HEK293 (cell line): ENCODE measurements around the gene NAALADL2.

ENCODE experiments used
- CTCF ChIA-PET: fragments of 350-600 bp; formaldehyde crosslinking; extraction: SDS; loops from one replicate; lab custom pipeline; 2021; ENCODE audit warnings: antibody characterized with exemption; lab: Yijun Ruan, JAX
- POLR2A ChIA-PET: fragments of 300-600 bp; formaldehyde crosslinking; extraction: SDS; loops from one replicate; lab custom pipeline; 2020; ENCODE audit warnings: antibody characterized with exemption, inconsistent platforms; lab: Yijun Ruan, JAX
- H3K27ac ChIP-seq: fragments of 200-500 bp; sonication (Bioruptor generic); 2 replicates; pipeline ENCODE4 v1.5.1; 2014; ENCODE audit warnings: low read depth, low read length, control low read depth, inconsistent platforms; ENCODE audit errors: extremely low read depth
- H3K36me3 ChIP-seq, 2 experiments: fragments of 200-500 bp in 1 of 2; sonication (Bioruptor generic) in 1 of 2; 1 replicate in 1 of 2; 2 replicates in 1 of 2; pipeline ENCODE4 v1.5.1; 2014 to 2017; ENCODE audit warnings: inconsistent platforms in 2 of 2, low read length in 2 of 2; ENCODE audit not compliant: control insufficient read depth in 2 of 2, insufficient read depth in 1 of 2
- H3K4me1 ChIP-seq: fragments of 200-500 bp; sonication (Bioruptor generic); 2 replicates; pipeline ENCODE4 v1.5.1; 2014; ENCODE audit warnings: mild to moderate bottlenecking, low read length, inconsistent platforms; ENCODE audit not compliant: control insufficient read depth, insufficient read depth
- H3K4me3 ChIP-seq: 2 replicates; pipeline ENCODE4 v1.5.1; 2011; ENCODE audit warnings: low read depth, mild to moderate bottlenecking, control low read depth, low read length, moderate library complexity
- H3K9me3 ChIP-seq: fragments of 200-500 bp; sonication (Bioruptor generic); 2 replicates; pipeline ENCODE4 v1.5.1; 2014; ENCODE audit warnings: low read depth, low read length, inconsistent platforms; ENCODE audit not compliant: control insufficient read depth, insufficient read depth
- KLF9 ChIP-seq: fragments of 450-650 bp; formaldehyde crosslinking; IDR thresholded peaks from 2 replicates; pipeline ENCODE4 v1.5.1; 2016; ENCODE audit warnings: missing biosample characterization, missing genetic modification characterization, low read depth
- SP2 ChIP-seq: fragments of 450-650 bp; formaldehyde crosslinking; IDR thresholded peaks from 2 replicates; pipeline ENCODE4 v1.5.1; 2016; ENCODE audit warnings: missing biosample characterization, missing genetic modification characterization
- YY2 ChIP-seq: fragments of 450-650 bp; formaldehyde crosslinking; IDR thresholded peaks from 2 replicates; pipeline ENCODE4 v1.5.1; 2016; ENCODE audit warnings: missing biosample characterization, missing genetic modification characterization
- ZBTB1 ChIP-seq: fragments of 450-650 bp; formaldehyde crosslinking; IDR thresholded peaks from 2 replicates; pipeline ENCODE4 v1.5.1; 2016; ENCODE audit warnings: missing biosample characterization, missing genetic modification characterization
- ZBTB11 ChIP-seq: fragments of 450-650 bp; formaldehyde crosslinking; conservative IDR thresholded peaks from 2 replicates; pipeline ENCODE4 v1.5.1; 2016; ENCODE audit warnings: low read depth, missing biosample characterization, missing genetic modification characterization
- ZBTB20 ChIP-seq: fragments of 450-650 bp; formaldehyde crosslinking; IDR thresholded peaks from 2 replicates; pipeline ENCODE4 v1.5.1; 2016; ENCODE audit warnings: missing biosample characterization, missing genetic modification characterization
- ZBTB49 ChIP-seq: fragments of 450-650 bp; formaldehyde crosslinking; IDR thresholded peaks from 2 replicates; pipeline ENCODE4 v1.5.1; 2016; ENCODE audit warnings: missing biosample characterization, missing genetic modification characterization, low read depth
- ZBTB6 ChIP-seq: fragments of 450-650 bp; formaldehyde crosslinking; IDR thresholded peaks from 2 replicates; pipeline ENCODE4 v1.5.1; 2017; ENCODE audit warnings: missing biosample characterization, missing genetic modification characterization
- ZBTB7A ChIP-seq: fragments of 450-650 bp; formaldehyde crosslinking; IDR thresholded peaks from 2 replicates; pipeline ENCODE4 v1.5.1; 2016; ENCODE audit warnings: low read depth, missing biosample characterization, missing genetic modification characterization
- ZFP69B ChIP-seq: fragments of 450-650 bp; formaldehyde crosslinking; IDR thresholded peaks from 2 replicates; pipeline ENCODE4 v1.5.1; 2016; ENCODE audit warnings: missing biosample characterization, missing genetic modification characterization
- ZIC2 ChIP-seq: fragments of 450-650 bp; formaldehyde crosslinking; IDR thresholded peaks from 2 replicates; pipeline ENCODE4 v1.5.1; 2016; ENCODE audit warnings: missing biosample characterization, missing genetic modification characterization
- ZNF138 ChIP-seq: fragments of 450-650 bp; formaldehyde crosslinking; IDR thresholded peaks from 2 replicates; pipeline ENCODE4 v1.5.1; 2016; ENCODE audit warnings: missing biosample characterization, missing genetic modification characterization, borderline replicate concordance
- ZNF155 ChIP-seq: fragments of 450-650 bp; formaldehyde crosslinking; IDR thresholded peaks from 2 replicates; pipeline ENCODE4 v1.5.1; 2016; ENCODE audit warnings: missing biosample characterization, missing genetic modification characterization
- ZNF169 ChIP-seq: fragments of 450-650 bp; formaldehyde crosslinking; IDR thresholded peaks from 2 replicates; pipeline ENCODE4 v1.5.1; 2016; ENCODE audit warnings: missing biosample characterization, missing genetic modification characterization
- ZNF184 ChIP-seq: fragments of 450-650 bp; IDR thresholded peaks from 2 replicates; pipeline ENCODE4 v1.5.1; 2018; ENCODE audit warnings: missing biosample characterization, mild to moderate bottlenecking, missing genetic modification characterization
- ZNF266 ChIP-seq: fragments of 450-650 bp; formaldehyde crosslinking; IDR thresholded peaks from 2 replicates; pipeline ENCODE4 v1.5.1; 2016; ENCODE audit warnings: missing biosample characterization, missing genetic modification characterization, low read depth
- ZNF302 ChIP-seq: fragments of 450-650 bp; formaldehyde crosslinking; IDR thresholded peaks from 2 replicates; pipeline ENCODE4 v1.5.1; 2016; ENCODE audit warnings: missing biosample characterization, missing genetic modification characterization, low read depth
- ZNF354C ChIP-seq: fragments of 450-650 bp; formaldehyde crosslinking; IDR thresholded peaks from 2 replicates; pipeline ENCODE4 v1.5.1; 2016; ENCODE audit warnings: missing biosample characterization, missing genetic modification characterization, low read depth, borderline replicate concordance
- ZNF571 ChIP-seq: fragments of 450-650 bp; formaldehyde crosslinking; IDR thresholded peaks from 2 replicates; pipeline ENCODE4 v1.5.0; 2017; ENCODE audit warnings: missing biosample characterization, missing genetic modification characterization
- ZNF624 ChIP-seq: fragments of 450-650 bp; formaldehyde crosslinking; IDR thresholded peaks from 2 replicates; pipeline ENCODE4 v1.5.1; 2017; ENCODE audit warnings: missing biosample characterization, missing genetic modification characterization
- ZNF747 ChIP-seq: fragments of 450-650 bp; formaldehyde crosslinking; IDR thresholded peaks from 2 replicates; pipeline ENCODE4 v1.5.1; 2016; ENCODE audit warnings: missing biosample characterization, missing genetic modification characterization

Gene NAALADL2

GRCh38 chr3:175477651-175478224 is 618.6 kb downstream of the NAALADL2 start:
- Histone ChIP-seq H3K36me3 (no peaks in the 10 kb centered on the region), H3K9me3 (no peaks in the 10 kb centered on the region), H3K27ac (no peak overlapping the region), H3K4me3 (no peak overlapping the region), H3K4me1 (no peaks in the 10 kb centered on the region)
- ChIA-PET POLR2A (no interaction called here), CTCF (interaction anchor here (0.7 kb wide), 2 partner anchors 1135 to 1357 kb away, joined by 3 to 4 read pairs; no protein-coding TSS in a partner anchor)
- no peak for TF ChIP-seq ZNF138

GRCh38 chr3:175478301-175478700 is 619.2 kb downstream of the NAALADL2 start:
- no peak for TF ChIP-seq SP2
- no peak for TF ChIP-seq ZBTB49 (tag by site-specific recombination)
- no peak for TF ChIP-seq YY2 (tag by site-specific recombination)
- TF ChIP-seq ZBTB1 (tag by site-specific recombination): no peak
- TF ChIP-seq ZBTB7A (tag by site-specific recombination): no peak
- no peak for TF ChIP-seq ZNF155
- Histone ChIP-seq H3K4me1 (no peaks in the 10 kb centered on the region), H3K9me3 (no peaks in the 10 kb centered on the region), H3K36me3 (no peaks in the 10 kb centered on the region), H3K27ac (no peak overlapping the region), H3K4me3 (no peak overlapping the region)
- ChIA-PET POLR2A (no interaction called here), CTCF (interaction anchor here (0.7 kb wide), 2 partner anchors 1135 to 1357 kb away, joined by 3 to 4 read pairs; no protein-coding TSS in a partner anchor)

- Histone ChIP-seq H3K36me3 (no peaks in the 10 kb centered on the region), H3K4me3 (no peak overlapping the region), H3K4me1 (no peaks in the 10 kb centered on the region), H3K27ac (no peak overlapping the region), H3K9me3 (no peaks in the 10 kb centered on the region)
- CTCF ChIA-PET: no interaction called here
- TF ChIP-seq ZBTB6 (tag by site-specific recombination): no peak
- no peak for TF ChIP-seq ZIC2 (tag by site-specific recombination)
- no peak for TF ChIP-seq ZFP69B
- TF ChIP-seq ZBTB11 (tag by site-specific recombination): no peak
- TF ChIP-seq ZNF571 (tag by site-specific recombination): no peak
- TF ChIP-seq ZNF302 (tag by site-specific recombination): no peak
- TF ChIP-seq KLF9 (tag by site-specific recombination): no peak
- TF ChIP-seq ZBTB20: no peak
- TF ChIP-seq ZNF354C (tag by site-specific recombination): no peak
- TF ChIP-seq ZNF169: no peak
- no peak for TF ChIP-seq ZNF624 (tag by site-specific recombination)
- TF ChIP-seq ZNF184 (tag by site-specific recombination): no peak
- TF ChIP-seq ZNF747 (tag by site-specific recombination): no peak
- TF ChIP-seq ZNF266 (tag by site-specific recombination): no peak
- POLR2A ChIA-PET: no interaction called here
Observed at GRCh38 chr3:175479175-175479574, 620.0 kb downstream of the NAALADL2 start.
